GM12872 (cell line): ENCODE measurements around the gene ADGRG6.

Experiments used
- CTCF ChIP-seq: IDR thresholded peaks from 3 replicates; pipeline ENCODE4 v1.5.1; 2011; ENCODE audit warnings: low read depth, mild to moderate bottlenecking, low read length, moderate library complexity; ENCODE audit not compliant: insufficient read depth

Gene ADGRG6

DNA sequence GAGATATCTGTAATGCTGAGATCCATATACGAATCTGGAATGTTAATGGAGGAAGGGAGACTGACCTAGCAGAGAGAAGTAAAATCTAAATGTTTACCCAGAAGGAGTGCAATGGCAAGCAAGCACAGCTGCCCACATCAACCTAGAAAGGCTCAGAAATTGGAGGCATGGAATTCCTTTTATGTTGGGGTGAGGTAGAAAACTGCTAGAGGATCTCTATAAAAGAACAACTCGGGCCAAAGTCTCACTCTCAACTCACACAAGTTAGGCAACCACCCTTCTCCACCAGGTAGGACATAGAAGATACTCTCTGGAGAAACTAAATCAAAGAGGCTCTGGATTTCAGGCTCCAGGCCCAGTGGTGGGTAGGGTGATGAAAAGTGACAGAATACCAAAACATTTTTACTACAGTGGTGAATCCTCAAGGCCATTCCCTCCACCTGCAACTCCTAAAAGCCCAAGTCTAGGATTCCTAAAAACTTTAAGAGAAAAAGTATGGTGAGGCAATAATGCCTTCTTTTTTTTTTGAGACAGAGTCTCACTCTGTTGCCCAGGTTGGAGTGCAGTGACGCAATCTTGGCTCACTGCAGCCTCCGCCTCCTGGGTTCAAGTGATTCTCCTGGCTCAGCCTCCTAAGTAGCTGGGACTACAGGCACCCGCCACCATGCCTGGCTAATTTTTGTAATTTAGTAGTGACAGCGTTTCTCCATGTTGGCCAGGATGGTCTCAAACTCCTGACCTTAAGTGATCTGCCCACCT lies 9.5 kb upstream of the ADGRG6 start:
- no peak for TF ChIP-seq CTCF

- no peak for TF ChIP-seq CTCF
These were observed 8.7 kb upstream of the ADGRG6 start for GRCh38 chr6:142293121-142293520.

DNA sequence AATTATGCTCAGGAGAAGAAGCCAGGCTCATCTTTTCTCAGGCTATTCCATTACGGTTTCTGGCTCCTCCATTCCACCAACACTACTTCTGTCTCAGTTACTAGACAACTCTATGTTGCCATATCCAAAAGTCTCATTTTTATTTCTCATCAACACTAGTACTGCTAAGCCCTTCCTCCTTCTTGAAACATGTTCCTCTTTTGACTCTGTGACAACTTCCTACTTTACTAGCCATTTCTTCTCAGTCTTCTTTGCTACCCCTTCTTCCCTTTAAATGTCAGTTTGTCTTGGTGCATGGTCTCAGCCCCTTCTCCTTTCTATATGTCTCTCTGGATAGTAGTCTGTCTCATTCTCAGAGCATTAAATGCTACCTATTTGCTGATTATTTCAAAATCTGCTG lies 7.1 kb upstream of the ADGRG6 start:
- no peak for TF ChIP-seq CTCF

DNA sequence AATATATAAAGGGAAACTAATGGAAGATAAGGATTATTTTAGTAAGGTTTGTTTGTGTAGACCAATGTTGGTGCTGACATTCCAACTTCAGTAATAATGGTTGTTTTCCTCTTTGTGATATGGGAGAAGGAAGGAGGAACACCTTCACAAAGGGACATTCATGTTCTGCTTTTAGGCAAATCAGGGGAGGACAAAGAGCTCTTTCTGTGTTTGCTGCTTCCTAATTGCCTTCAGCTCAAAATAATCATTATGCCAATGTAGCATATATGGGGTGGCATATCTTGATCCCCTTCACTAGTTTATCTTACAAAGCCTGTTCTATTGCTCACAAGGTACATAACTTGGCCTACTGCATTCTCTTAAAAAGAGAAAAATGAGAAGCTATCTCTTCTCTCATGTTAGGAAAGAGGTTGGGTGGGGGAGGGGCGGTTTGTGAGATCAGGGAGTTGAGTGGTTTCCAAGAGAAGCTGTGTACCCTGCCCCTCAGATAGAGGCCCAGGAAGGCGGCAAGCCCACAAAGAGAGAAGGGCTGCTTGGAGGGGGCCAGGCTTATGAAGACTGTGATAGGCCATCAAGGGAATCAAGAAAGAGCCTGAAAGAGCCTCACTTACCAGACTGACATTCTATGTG lies 4.7 kb upstream of the ADGRG6 start:
- TF ChIP-seq CTCF = no peak

DNA sequence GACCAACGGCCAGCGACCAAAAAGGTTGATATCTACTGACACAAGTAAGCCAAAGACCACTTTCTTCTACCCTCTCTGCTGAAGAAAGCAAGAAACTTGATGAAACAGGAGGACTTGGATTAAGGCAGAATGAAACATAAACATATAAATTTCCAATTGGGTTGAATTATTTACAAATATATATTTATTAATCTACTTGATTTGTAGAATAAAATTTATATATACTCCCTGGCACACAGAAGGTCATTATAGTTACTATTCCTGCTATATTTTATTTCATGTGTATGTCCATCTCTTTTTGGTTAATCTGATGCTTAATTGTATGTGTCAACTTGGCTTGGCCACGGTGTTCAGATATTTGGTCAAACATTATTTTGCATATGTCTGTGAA lies 4.2 kb upstream of the ADGRG6 start:
- TF ChIP-seq CTCF = no peak

DNA sequence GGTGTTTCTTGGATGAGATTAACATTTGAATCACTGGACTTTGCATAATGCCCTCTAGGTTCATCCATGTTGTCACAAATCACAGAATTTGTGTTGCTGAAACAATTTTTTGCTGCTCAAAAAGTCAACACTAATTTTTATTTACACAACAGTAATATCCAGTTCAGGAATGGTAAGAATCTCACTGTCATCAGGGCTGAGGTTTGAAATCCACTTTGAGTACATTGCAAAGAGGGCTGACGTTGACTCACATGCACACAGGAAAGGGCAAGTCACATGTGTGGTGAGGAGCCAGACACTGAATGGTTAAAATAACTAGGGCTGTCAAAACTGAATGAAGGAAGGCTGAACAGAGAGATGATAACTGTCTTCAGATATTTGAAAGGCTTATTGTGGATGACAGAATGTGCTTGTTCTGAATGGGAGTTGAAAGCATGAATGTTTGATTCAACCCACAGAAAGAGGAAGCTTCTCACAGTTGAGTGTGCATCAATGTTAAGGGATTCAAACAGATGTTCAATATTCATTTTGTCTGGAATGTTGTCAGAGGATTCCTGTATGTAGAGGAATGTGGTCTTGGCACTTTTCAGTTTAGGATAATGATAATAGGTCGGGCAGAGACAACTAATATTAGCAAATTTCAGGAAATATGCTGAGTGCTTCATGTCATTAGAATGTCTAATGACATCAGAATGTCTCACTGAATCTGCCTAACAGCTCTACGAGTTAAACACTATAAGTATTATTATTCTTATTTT lies 3.6 kb upstream of the ADGRG6 start:
- no peak for TF ChIP-seq CTCF

DNA sequence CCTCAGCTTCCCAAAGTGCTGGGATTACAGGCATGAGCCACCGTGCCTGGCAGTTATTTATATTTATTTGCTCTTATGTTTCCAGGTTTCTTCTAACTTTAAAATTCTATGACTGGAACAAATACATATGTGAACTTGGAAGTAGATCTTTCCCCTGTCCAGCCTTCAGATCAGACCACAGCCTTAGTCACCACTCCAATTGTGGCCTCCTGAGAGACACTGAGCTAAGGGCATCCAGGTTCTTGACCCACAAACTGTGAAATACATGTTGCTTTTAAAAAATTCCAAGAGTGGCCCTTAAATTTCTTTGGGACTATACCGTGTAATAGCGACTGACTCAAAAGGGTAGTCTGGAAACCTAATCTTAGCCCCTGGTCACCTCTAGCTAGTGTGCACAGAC lies 1.5 kb upstream of the ADGRG6 start:
- TF ChIP-seq CTCF = no peak
